DND-41 (cell line): Measurements from ENCODE around the gene OGG1.

Experiments used
- EZH2 ChIP-seq: IDR thresholded peaks from 3 replicates; pipeline ENCODE4 v1.6.1; 2012; ENCODE audit warnings: borderline replicate concordance, low read depth, mild to moderate bottlenecking, moderate library complexity, low read length, inconsistent platforms; ENCODE audit not compliant: severe bottlenecking
- TF ChIP-seq, protein P1 (sequence below): IDR thresholded peaks from 2 replicates; pipeline ENCODE4 v1.5.1; 2012; ENCODE audit warnings: borderline replicate concordance, low read length, moderate library complexity, mild to moderate bottlenecking; ENCODE audit not compliant: poor library complexity, severe bottlenecking; ENCODE audit errors: extremely low read depth

DNA sequence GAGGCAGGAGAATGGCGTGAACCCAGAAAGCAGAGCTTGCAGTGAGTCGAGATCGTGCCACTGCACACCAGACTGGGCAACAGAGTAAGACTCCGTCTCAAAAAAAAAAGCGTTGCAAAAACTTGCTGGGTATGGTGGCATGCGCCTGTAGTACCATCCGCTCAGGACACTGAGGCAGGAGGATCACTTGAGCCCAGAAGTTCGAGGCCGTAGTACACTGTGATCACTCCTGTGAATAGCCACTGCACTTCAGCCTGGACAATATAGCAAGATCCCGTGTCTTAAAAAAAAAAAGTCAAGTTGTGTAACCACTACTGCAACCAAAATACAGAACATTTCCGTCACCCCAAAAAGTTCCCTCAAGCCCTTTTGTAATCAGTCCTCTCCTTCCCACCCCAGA is 44.6 kb downstream of the OGG1 start:
- TF ChIP-seq, protein P1, sequence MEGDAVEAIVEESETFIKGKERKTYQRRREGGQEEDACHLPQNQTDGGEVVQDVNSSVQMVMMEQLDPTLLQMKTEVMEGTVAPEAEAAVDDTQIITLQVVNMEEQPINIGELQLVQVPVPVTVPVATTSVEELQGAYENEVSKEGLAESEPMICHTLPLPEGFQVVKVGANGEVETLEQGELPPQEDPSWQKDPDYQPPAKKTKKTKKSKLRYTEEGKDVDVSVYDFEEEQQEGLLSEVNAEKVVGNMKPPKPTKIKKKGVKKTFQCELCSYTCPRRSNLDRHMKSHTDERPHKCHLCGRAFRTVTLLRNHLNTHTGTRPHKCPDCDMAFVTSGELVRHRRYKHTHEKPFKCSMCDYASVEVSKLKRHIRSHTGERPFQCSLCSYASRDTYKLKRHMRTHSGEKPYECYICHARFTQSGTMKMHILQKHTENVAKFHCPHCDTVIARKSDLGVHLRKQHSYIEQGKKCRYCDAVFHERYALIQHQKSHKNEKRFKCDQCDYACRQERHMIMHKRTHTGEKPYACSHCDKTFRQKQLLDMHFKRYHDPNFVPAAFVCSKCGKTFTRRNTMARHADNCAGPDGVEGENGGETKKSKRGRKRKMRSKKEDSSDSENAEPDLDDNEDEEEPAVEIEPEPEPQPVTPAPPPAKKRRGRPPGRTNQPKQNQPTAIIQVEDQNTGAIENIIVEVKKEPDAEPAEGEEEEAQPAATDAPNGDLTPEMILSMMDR = no peak
- no peak for TF ChIP-seq EZH2
